ENCODE measurements around the gene RGS12.

RGS12 gene

GRCh38 chr4:3334316-3334715 lies 41.5 kb downstream of the RGS12 start:
- DNase-seq = no peak

- peak in 1 of 2 experiments; percentile 24 for DNase-seq
Measured at GRCh38 chr4:3335385-3335784, 42.6 kb downstream of the RGS12 start.

- no peak for DNase-seq
Measured at GRCh38 chr4:3335982-3336381, 43.2 kb downstream of the RGS12 start.

- no peak for DNase-seq
Measured at GRCh38 chr4:3336382-3337356, 43.8 kb downstream of the RGS12 start.

GRCh38 chr4:3337357-3337732 lies 44.5 kb downstream of the RGS12 start:
- DNase-seq = no peak

- no peak for DNase-seq
Measured at GRCh38 chr4:3337811-3338210, 45.0 kb downstream of the RGS12 start.

GRCh38 chr4:3338321-3338838 lies 45.6 kb downstream of the RGS12 start:
- no peak for DNase-seq

GRCh38 chr4:3338976-3339531 lies 46.2 kb downstream of the RGS12 start:
- DNase-seq = no peak

- DNase-seq = no peak
Measured at GRCh38 chr4:3339577-3339976, 46.8 kb downstream of the RGS12 start.

- DNase-seq = no peak
Measured at GRCh38 chr4:3340038-3340699, 47.3 kb downstream of the RGS12 start.

GRCh38 chr4:3340700-3341083 lies 47.9 kb downstream of the RGS12 start:
- peak; percentile 57 to 80 for DNase-seq

GRCh38 chr4:3341760-3342159 lies 48.9 kb downstream of the RGS12 start:
- DNase-seq = no peak

GRCh38 chr4:3342182-3342854 lies 49.5 kb downstream of the RGS12 start:
- DNase-seq = no peak

All from NCI-H526 (cell line).